HG03432 (cell line): Measurements from ENCODE around the gene HOXC5.
"Not testable (repeated sequence)": the region's sequence is repeated elsewhere in the genome, so short reads cannot be mapped to it uniquely, and the experiment has no call there.

Experiments
- ATAC-seq: cut with Tn5 transposase; IDR thresholded peaks from one replicate; pipeline ENCODE4 v1.9.1; 2021; ENCODE audit warnings: mild to moderate bottlenecking, moderate library complexity; ENCODE audit not compliant: unreplicated experiment

HOXC5 gene

DNA sequence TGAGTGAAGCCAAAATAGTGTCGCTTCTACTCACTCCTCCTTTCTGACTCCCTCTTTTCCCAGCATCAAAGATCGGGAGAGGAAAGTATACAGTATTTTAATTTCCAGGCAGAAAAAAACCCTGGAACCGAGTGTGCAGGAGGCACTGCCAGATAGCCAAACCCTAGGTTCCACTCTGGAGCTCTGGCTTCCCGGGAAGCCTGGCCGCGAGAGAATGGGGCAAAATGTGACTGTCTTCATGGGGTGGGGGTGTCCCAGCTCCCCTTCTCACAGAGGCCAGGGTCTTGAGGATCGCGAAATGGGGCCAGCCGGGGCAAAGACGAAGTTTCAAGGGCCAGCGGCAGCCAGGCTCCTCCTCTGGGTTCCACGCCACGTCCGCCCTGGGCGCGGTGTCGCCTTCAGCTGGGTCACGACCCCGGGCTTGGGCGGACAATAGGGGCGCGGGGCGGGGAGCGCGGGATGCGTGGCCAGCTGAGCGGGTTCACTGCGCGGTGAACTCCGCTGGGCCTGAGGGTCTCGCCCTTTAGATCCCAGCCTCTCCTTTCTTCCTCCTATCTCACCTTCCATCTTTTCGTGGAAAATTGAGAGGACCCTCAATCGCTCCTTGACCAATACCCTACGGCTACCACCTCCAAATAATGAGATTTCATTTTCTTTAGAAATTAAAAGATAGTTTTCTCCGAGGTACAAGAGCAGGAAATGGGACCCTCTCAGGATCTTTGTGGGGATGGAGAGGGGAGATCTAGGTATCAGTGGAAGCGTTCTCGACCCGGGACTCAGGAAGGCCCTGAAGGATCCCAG lies 27.5 kb downstream of the HOXC5 start:
- ATAC-seq: no peak

DNA sequence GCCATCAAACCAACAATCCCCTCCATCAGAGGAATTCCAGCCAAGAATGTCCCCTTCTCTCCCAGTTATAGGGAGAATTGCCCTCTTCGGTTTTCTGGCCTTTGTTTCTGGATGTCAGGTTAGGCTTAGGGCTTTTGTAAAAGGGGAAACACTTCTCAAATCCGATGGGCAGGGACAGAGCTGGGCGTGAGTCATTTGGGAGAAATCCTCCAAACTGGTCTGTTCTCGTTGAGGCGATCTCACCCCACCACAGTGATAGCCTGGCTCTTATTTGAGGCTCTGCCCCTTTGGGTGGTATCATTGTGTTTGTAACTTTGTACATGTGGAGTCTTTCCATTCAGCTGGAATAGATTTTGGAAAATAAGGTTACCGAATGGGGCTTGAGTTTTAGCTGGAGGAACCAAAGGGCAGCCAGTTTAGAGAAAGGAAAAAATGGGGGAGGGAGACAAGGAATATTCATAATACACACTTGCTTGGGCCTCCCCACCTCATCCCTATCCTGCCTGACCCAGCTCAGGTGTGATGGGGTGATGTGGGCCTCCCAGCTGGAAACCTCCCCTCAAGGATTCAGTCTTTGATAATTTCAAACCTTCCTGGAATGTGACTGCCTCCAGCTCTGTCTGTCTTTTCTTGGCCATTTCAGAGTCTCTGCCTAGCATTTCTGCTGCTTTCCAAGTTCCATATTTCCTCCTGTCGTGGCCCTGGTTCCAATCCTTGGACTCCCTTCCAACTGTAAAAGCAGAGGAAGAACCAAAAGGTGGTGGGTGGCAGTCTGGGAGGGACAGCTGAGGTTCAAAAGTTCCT lies 28.3 kb downstream of the HOXC5 start:
- no peak for ATAC-seq

DNA sequence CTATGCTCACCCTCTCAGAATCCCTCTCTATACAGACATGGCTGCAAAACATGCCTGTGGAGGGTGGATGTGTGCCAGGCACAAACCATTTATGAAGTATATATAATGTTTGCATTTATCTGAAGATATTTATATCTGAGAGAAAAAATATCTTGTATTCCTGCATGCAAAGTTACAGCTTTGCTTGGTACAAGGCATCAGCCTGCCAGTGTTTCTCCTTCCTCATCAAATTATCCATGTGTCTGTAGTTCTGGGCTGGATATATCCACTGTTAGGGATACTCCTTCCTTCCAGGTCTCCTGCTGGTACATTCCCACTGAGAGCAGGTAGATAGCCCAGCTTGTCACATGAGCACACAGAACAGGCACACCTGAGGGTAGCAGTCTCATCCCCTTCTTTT lies 32.8 kb downstream of the HOXC5 start:
- no peak for ATAC-seq

DNA sequence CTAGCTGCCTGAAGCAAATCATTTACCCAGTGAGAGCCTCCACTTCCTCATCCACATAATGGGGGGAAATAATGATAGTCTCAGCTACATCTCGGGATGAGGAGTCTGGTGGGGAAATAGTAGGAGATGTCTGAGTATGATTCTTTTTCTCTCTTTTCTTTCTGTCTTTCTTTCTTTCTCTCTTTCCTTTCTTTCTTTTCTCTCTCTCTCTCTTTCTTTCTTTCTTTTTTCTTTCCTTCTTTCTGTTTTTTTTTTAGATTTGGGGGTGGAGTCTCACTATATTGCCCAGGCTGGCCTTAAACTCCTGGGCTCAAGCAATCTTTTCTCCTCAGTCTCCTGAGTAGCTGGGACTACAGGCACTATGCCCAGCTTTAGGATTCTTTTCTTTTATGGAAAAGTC lies 33.6 kb downstream of the HOXC5 start:
- ATAC-seq: no peak

DNA sequence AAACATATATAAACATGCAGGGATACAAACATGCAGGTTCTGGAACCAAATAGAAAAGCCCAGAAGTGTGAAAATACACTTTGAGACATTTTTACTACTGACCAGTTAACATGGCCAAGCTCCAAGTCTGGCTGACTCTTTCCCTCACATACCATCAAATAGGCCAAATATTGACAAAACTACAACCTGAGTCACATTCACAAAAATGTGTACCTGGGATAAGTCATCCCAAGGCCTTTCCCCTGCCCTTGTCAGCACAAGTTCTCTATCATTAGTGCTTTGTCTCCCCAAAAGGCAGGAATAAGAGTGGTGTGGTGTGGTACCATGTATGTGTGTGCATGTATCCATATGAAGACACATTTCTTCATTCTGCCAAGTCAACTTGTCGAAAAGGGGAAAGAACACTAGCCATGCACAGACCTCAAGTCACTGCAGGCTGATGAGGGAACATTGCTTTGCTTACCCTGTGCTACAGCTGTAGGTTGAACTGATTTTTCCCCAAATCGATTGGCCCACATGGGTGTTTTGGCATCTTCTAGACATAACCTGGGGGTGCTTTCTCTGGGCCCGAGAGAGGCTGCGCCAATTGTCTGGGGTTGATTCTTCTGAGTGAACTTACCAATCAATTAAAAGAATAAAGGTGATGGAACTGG lies 35.7 kb downstream of the HOXC5 start:
- ATAC-seq: no peak

DNA sequence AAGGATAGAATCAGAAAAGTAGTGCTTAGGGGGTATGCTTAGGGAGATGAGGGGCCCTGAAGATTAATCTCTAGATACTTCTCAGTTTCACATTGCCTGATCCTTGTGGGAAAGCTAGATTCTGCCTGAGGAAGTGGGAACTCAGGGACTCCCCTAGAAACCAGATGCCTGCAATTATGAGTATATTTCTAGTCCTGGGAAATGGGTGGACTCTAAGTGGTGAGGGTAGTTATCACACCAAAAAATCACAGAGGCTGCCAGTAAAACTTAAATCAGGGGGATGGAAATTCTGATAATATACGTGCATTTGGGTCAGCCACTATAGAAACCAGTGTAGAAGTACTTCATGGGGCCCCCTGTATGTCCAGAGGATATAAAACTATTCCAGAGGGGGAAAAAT lies 39.1 kb downstream of the HOXC5 start:
- ATAC-seq: no peak

DNA sequence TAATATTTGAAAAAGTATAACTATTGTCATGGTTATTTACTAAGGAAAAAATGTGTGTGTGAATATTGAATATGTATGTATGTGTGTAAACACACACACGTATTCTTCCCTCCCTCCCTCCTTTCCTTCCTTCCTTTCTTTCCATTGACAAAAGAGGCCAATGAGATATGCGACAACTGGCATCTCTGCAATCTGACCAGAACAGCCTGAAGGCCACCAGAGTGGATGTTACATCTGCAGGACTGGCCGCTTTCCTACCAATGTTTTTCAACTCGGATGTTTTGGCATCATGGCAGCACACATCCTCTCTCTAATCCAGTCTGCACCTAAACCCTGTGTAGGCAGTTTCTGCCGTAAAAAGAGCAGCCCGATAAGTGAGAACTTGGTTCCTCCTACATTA lies 41.5 kb downstream of the HOXC5 start:
- no peak for ATAC-seq

DNA sequence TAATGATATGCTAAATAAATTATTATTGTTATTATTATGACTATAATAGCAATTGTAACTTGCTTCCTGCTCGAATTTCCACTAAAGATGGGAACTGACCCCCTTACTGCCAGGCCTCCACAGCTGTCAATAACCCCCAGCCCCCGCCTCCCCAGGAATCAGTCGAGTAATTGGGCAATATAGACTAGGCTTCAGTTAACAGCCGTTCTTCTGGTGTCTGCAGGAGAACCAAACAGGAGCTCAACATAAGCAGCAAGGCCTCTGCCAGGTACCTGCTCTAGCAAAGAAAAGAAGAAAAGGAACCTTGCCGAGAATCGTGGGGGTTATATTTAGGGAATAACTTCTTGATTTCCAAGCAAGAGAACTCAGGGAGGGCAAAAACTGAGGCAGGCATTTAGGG lies 42.6 kb downstream of the HOXC5 start:
- ATAC-seq: no peak

DNA sequence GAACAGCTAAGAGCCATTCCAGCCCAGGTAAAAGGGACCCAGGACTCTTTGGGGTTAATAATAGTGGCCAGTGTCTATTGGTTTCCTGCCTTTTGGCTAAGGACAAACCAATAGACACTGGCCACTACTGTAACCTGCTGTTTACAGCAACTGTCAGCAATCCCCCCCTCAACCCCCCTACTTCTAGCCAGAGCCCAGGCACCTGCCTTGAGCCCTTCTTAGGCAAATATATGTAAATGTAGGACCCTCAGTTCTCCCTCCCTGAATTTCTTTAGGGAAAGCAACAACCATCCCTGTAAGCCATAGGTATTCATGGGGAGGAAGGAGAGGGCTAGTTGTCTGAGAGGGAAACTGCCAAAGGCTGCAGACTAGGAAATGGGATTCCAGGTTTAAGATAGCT lies 43.1 kb downstream of the HOXC5 start:
- ATAC-seq: no peak

DNA sequence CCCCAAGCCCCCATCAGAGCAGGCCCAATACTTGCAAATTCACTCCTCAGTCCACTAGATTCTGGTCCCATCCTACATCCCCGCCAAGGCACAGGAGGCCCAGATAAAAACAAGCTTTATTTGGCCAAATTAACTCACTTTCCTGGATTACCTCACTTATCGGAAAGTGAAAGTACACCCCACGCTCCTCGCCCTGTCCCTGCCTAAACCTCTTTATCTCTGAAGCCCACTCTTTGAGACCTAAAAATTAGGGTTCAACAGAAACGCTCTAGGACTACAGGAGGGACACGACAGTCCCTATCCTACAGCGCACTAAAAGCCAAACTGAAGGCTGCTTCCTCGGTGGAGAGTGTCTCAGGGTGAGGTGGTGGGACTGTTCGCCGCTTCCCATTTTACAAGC lies 45.0 kb downstream of the HOXC5 start:
- ATAC-seq: not testable (repeated sequence)

DNA sequence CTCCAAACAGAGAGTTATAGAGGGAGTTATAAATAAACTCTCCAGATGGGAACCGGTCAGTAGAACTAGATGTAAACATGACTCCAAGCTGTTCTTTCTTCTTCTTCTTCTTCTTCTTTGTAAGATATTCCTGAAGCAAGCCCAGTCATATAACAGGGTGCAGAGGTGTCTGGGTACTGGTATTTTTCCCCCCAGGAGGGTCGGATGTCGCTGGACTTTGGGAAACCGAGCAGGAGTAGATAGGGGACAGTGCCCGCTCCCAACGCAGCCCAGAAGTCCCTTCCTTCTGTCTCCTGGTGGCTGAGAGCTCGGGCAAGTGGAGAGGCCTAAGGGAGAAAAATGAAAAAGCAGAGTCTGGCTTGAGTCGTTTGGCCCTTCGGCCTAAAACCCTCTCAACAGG lies 46.3 kb downstream of the HOXC5 start:
- ATAC-seq: not testable (repeated sequence)

DNA sequence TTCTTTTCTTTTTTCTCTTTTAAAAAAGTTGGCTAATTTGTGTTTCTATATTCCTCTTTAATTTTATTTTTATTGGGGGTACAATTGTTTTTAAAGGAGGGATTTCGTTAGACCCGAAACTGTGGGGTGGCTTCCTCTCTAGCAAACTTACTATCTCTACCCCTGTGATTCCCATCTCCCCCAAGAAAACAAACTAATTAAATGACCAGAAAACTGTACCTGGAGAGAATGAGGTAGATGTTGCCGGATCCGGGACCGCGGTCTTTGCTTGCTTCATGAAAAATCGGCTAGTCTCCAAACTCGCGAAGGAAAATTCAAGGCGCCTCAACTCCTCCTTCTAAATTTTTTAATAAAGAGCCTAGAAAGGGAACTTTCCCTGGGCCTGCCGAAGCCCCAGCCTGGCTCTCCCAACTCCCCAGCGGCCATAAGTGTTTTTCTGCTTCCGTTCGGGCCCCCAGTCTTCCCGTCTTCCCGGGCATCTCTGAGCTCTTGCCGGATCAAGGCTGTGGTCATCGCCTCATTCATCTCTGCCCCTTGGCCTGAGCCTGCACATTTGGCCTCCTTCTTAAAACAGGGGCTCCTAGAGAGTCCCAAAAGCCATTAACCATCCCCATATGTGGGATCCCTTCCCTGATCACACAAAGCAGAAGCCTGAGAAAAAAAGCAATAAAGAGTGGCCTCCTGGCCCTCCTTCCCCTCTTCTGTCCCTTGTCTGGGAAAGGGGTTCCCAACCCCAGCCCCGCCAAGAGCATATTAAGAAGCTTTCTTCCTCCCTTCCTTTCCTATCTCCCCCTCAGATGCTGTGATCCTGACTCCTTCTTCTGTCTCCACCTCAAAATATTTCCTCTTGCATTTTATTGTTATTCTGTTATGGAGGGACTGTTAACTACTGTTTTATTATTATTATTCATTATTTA lies 47.4 kb downstream of the HOXC5 start:
- ATAC-seq: not testable (repeated sequence)

DNA sequence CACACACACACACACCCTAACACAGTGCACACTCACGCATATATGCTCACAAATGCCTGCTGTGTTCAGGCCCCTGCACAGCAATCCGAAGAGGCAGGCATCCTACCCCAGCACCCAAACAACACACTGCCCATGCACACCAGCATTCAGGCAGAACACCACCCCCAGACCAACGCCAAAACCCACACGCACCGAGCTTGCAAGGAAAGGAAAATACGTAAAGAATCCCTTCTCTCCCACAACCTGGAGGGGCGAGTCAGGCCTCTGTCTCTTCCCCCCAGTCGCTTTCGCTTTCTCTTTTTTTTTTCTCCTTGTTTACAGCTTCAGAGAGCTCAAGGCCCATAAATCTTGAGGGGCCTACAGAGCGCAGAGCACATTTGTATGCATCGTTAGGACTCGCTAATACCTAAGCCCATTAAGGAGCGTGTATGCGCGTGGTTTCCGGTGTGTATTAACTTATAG lies 48.2 kb downstream of the HOXC5 start:
- ATAC-seq: not testable (repeated sequence)

DNA sequence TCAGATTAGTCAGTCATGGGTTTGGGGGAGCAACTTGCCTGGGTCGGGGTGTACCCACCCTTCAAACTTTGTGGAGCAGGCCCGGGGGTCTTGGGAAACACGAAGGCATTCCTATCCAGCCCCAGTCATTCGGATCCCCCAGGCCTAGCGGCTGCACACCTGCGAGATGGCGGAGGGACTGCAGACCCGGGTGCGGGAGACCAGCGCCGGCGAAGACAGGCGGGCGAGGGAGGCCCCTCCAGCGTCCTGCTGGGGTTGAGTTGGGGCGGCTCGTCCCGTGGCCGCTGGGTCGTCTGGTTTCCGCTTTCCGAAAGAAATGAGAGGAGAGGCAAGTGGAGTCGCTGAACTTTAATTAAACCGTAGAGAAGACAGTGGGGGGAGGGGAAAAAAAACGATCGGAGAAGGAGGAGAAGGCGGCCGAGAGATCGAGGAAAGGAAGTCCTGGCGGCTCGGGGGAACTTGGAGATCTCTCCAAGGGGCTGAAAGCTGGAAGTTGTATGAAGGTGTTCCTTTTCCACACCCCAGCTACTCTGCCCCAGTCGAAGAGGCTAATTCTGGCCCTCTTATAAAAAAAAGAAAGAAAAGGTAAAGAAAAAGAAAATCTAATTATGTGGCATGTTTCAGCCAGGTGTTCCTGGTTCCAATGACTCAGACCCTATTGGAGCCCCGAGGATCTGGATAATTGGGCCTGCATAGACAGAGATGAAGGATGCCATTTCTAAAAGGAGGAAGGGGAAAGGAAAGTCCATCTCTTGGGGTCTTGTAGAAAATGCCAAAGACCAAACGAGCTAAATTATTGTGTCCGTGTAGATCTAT lies 48.9 kb downstream of the HOXC5 start:
- ATAC-seq: not testable (repeated sequence)

DNA sequence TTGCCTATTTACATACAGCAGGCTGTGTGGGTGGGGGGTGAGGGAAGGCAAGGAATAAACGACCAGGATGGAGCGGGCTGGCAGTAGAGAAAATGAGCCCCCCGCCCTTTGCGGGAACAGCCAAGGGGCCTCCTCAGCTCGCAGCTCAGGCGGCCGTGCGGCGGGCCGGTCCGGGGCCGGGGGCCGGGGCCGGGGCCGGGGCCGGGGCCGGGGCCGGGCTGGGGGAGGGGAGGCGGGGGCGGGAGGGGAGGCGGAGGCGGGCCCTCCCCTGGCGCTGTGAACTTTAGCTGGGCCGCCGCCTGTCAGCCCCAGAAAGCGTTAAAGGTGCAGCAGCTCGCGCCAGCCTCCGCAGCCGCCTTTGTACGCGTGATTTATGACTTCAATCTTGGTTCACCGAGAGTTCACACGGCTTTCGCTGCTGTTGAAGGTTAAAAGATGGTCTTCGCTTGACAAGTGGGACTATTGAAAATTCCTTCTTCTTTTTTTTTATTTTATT lies 49.6 kb downstream of the HOXC5 start:
- no peak for ATAC-seq
